Natural killer cell (primary cell): ENCODE measurements around the gene CYP2W1. TPM values are rescaled to one million over a fixed set of nuclear protein-coding genes. Genes with fewer than 3 reads are reported as not detected.

Source experiments
- ATAC-seq, 3 donors: fragments of 150-1000 bp in 2 of 3; fragments of 200-7000 bp in 1 of 3; cut with Tn5 transposase; 1 replicate in 1 of 3; 2 replicates in 2 of 3; pipeline ENCODE4 v1.10.0; 2021; ENCODE audit warnings: mild to moderate bottlenecking in 2 of 3, moderate library complexity in 2 of 3
- DNase-seq, 2 donors: peaks; one replicate each; pipeline versions ENCODE4 v3.0.0 to v3.0.0-alpha.2; 2013 to 2021; ENCODE audit warnings: mixed read lengths in 1 of 2
- H3K27ac ChIP-seq: one replicate; pipeline ENCODE4 v1.5.1; 2013; ENCODE audit warnings: mild to moderate bottlenecking, low read length
- H3K27me3 ChIP-seq: one replicate; pipeline ENCODE4 v1.6.1; 2013; ENCODE audit warnings: low read length; ENCODE audit not compliant: control insufficient read depth, insufficient read depth
- H3K36me3 ChIP-seq: one replicate; pipeline ENCODE4 v1.6.1; 2013; ENCODE audit warnings: low read length; ENCODE audit not compliant: control insufficient read depth, insufficient read depth
- H3K4me1 ChIP-seq: one replicate; pipeline ENCODE4 v1.6.1; 2013; ENCODE audit warnings: low read length; ENCODE audit not compliant: control insufficient read depth, insufficient read depth
- H3K4me3 ChIP-seq: one replicate; pipeline ENCODE4 v1.5.1; 2013; ENCODE audit warnings: low read length
- H3K9me3 ChIP-seq: one replicate; pipeline ENCODE4 v1.6.1; 2013; ENCODE audit warnings: low read length; ENCODE audit not compliant: control insufficient read depth, insufficient read depth
- H3K27ac Mint-ChIP-seq, 2 donors: one replicate each; pipeline ENCODE4 v1.8.0; 2022; ENCODE audit warnings: mild to moderate bottlenecking in 2 of 2, mixed read lengths in 2 of 2, moderate library complexity in 1 of 2
- H3K27me3 Mint-ChIP-seq, 2 donors: one replicate each; pipeline ENCODE4 v1.8.0; 2022; ENCODE audit warnings: low read depth in 2 of 2, mixed read lengths in 2 of 2
- H3K36me3 Mint-ChIP-seq: one replicate; pipeline ENCODE4 v1.8.0; 2022; ENCODE audit warnings: mixed read lengths
- H3K4me1 Mint-ChIP-seq, 2 donors: one replicate each; pipeline ENCODE4 v1.8.0; 2022; ENCODE audit warnings: mixed read lengths in 2 of 2
- H3K4me3 Mint-ChIP-seq: one replicate; pipeline ENCODE4 v1.8.0; 2022; ENCODE audit warnings: mild to moderate bottlenecking, moderate library complexity, mixed read lengths
- H3K9me3 Mint-ChIP-seq, 2 donors: one replicate each; pipeline ENCODE4 v1.8.0; 2022; ENCODE audit warnings: mixed read lengths in 2 of 2
- CTCF ChIP-seq: fragments of 200-600 bp; IDR thresholded peaks from one replicate; pipeline ENCODE4 v1.8.0; 2022; ENCODE audit warnings: antibody characterized with exemption
- WGBS: methylation state at CpG from one replicate; pipeline ENCODE4 v1.1.7; 2013; ENCODE audit warnings: missing lambda C conversion rate; ENCODE audit not compliant: insufficient coverage; 5-methylcytosine and 5-hydroxymethylcytosine counted together
- intact Hi-C: fragments of 100-400 bp; cut with micrococcal nuclease; formaldehyde crosslinking; loops from one replicate; pipeline ENCODE4 v1.14.2; 2022
- total RNA-seq, 4 donors: library from RNA; stranded (reverse); fragments of 120-200 nt in 1 of 4; gene quantifications; one replicate each; pipeline versions ENCODE4 v1.2.3 to v1.2.4, GENCODE V29; 2013 to 2022

CYP2W1 gene
- not detected for total RNA-seq
- total RNA-seq (2013), result not detected

- DNase-seq (no peak), ATAC-seq (no peak)
- Histone ChIP-seq H3K27ac (no peak within 1 kb of the TSS), H3K4me1 (peaks cover 4% of the 10 kb centered on the region), H3K27me3 (peaks cover 9% of the 10 kb centered on the region), H3K36me3 (no peaks in the 10 kb centered on the region), H3K4me3 (no peak within 1 kb of the TSS), H3K9me3 (no peaks in the 10 kb centered on the region)
- Mint-ChIP-seq H3K9me3 (no peaks in the 10 kb centered on the region), H3K4me3 (no peak within 1 kb of the TSS), H3K27ac (no peak within 1 kb of the TSS), H3K27me3 (peaks cover 0 to 2% of the 10 kb centered on the region in 2 donors), H3K4me1 (no peaks in the 10 kb centered on the region), H3K36me3 (no peaks in the 10 kb centered on the region)
- WGBS, result 87% methylated on average over 34 of the region's 34 CpGs
- intact Hi-C loops, result no loop called here
- no peak for TF ChIP-seq CTCF
Measured at GRCh38 chr7:983004-983615, at the start of gene CYP2W1. Gene CYP2W1, plus strand, starts transcription at chr7:983181. Its CDS starts 31 bp downstream, at chr7:983212.

DNA sequence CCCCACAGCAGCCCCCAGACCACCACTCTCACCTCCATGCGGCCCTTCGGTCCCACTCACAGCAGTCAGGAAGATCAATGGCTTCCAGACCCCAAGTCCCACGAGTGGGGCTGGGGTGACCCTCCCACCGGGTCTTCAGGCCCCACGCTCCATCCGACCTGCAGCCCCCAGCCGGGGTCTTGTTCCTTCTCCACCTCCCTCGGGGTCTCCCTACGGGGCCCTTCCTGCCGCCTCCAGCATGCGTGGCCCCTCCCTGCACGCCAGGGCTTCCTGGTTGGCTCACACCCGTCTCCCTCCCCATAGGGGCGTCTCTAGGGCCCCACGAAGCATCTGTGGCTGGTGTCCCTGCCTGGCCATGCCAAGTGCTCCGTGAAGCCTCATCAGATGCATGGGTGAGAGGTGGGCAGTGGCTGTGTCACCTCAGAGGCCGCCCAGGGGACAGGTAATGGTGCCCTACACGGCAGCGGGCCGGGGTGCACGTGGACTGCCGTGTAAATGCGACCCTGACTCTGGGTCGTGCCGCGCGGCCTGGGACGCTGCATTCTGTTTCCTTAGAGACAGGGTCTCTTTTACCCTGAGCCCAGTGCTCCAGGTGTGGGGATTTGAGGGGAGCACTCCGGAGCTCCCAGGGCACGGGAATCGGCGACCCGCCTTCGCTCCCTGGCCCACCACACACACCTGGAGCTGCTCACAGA is 48.4 kb upstream of the CYP2W1 start:
- H3K9me3 ChIP-seq, result no peaks in the 10 kb centered on the region
- ATAC-seq (no peak), DNase-seq (no peak)
- H3K4me3 Mint-ChIP-seq, result no peak overlapping the region
- no peaks in the 10 kb centered on the region for H3K27me3 Mint-ChIP-seq
- H3K36me3 Mint-ChIP-seq, result no peaks in the 10 kb centered on the region
- peaks cover 14 to 37% of the 10 kb centered on the region in 2 donors for H3K4me1 Mint-ChIP-seq
- H3K27me3 ChIP-seq, result no peaks in the 10 kb centered on the region
- no peak for TF ChIP-seq CTCF
- no peak overlapping the region for H3K27ac Mint-ChIP-seq
- H3K36me3 ChIP-seq, result peaks cover 9% of the 10 kb centered on the region
- intact Hi-C loops, result no loop called here
- no peak overlapping the region for H3K4me3 ChIP-seq
- H3K9me3 Mint-ChIP-seq, result no peaks in the 10 kb centered on the region
- peaks cover 55% of the 10 kb centered on the region for H3K4me1 ChIP-seq
- WGBS, result 92% methylated on average over 34 of the region's 34 CpGs
- no peak overlapping the region for H3K27ac ChIP-seq

DNA sequence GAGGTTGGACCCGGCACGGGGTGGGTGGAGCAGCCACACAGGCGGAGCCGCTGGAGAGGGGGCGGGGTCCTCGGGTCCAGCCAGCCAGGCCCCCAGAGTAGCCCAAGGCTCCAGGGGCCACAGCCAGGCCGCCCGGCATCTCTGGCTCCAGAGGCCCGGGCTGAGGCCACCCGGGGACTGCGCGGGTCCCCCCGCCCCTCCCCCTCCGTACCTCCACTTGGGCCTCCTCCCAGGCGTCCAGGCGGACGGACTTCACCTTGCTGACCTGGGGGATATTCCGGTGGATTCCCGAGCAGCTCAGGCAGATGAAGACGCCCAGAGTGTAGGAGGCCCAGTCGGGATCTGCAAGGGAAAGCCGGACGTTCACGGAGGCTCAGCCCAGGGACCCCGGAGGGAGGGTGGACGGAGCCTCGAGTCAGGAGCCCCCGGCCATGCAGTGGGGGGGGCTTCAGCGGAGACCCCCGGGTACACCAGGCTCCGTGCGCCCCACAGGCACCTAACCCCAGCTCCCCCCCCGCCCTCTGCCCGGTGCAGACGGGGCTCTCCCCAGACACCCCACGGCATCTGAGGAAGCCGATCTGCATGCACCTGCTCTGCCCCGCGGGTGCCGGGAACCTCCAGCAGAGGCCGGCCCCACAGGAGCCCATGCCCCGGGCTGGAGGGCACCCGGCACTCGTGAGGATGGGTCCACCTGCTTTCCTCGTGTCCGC is 47.7 kb upstream of the CYP2W1 start:
- Histone ChIP-seq H3K27ac (no peak overlapping the region), H3K9me3 (no peaks in the 10 kb centered on the region), H3K4me1 (peaks cover 55% of the 10 kb centered on the region), H3K4me3 (no peak overlapping the region), H3K27me3 (no peaks in the 10 kb centered on the region), H3K36me3 (peaks cover 9% of the 10 kb centered on the region)
- Mint-ChIP-seq H3K4me1 (peaks cover 14 to 37% of the 10 kb centered on the region in 2 donors), H3K27ac (no peak overlapping the region), H3K36me3 (no peaks in the 10 kb centered on the region), H3K27me3 (no peaks in the 10 kb centered on the region), H3K9me3 (no peaks in the 10 kb centered on the region), H3K4me3 (no peak overlapping the region)
- DNase-seq (no peak), ATAC-seq (no peak)
- intact Hi-C loops, result no loop called here
- TF ChIP-seq CTCF, result no peak
- 94% methylated on average over 46 of the region's 46 CpGs for WGBS
